ENCODE data around the gene HERC4.

HERC4 gene

GRCh38 chr10:67959839-67960476 lies 115.1 kb downstream of the HERC4 start:
- DNase-seq (ENCODE audit: low read depth): no peak

GRCh38 chr10:67955614-67956013 lies 119.5 kb downstream of the HERC4 start:
- DNase-seq (ENCODE audit: low read depth): no peak

- DNase-seq (ENCODE audit: low read depth): no peak
Measured at GRCh38 chr10:67943917-67944316, 131.2 kb downstream of the HERC4 start.

GRCh38 chr10:67936416-67936815 lies 138.7 kb downstream of the HERC4 start:
- DNase-seq (ENCODE audit: low read depth): no peak

- no peak for DNase-seq (ENCODE audit: low read depth)
Measured at GRCh38 chr10:67935223-67935622, 139.9 kb downstream of the HERC4 start.

- no peak for DNase-seq (ENCODE audit: low read depth)
Measured at GRCh38 chr10:67934336-67934735, 140.7 kb downstream of the HERC4 start.

GRCh38 chr10:67933199-67933598 lies 141.9 kb downstream of the HERC4 start:
- no peak for DNase-seq (ENCODE audit: low read depth)

GRCh38 chr10:67926951-67927350 lies 148.1 kb downstream of the HERC4 start:
- no peak for DNase-seq (ENCODE audit: low read depth)

- DNase-seq (ENCODE audit: low read depth): peak; percentile 21
Measured at GRCh38 chr10:67925449-67926005, 149.6 kb downstream of the HERC4 start.

- DNase-seq (ENCODE audit: low read depth): no peak
Measured at GRCh38 chr10:67924136-67924535, 150.9 kb downstream of the HERC4 start.

GRCh38 chr10:67923551-67923950 lies 151.5 kb downstream of the HERC4 start:
- peak; percentile 37 for DNase-seq (ENCODE audit: low read depth)

- no peak for DNase-seq (ENCODE audit: low read depth)
Measured at GRCh38 chr10:67921065-67921464, 154.0 kb downstream of the HERC4 start.

- DNase-seq (ENCODE audit: low read depth): no peak
Measured at GRCh38 chr10:67917679-67918078, 157.4 kb downstream of the HERC4 start.

GRCh38 chr10:67917169-67917568 lies 157.9 kb downstream of the HERC4 start:
- DNase-seq (ENCODE audit: low read depth): no peak

- no peak for DNase-seq (ENCODE audit: low read depth)
Measured at GRCh38 chr10:67914777-67915340, 160.2 kb downstream of the HERC4 start.

- DNase-seq (ENCODE audit: low read depth): no peak
Measured at GRCh38 chr10:67912331-67912946, 162.6 kb downstream of the HERC4 start.

GRCh38 chr10:67903581-67903980 lies 171.5 kb downstream of the HERC4 start:
- DNase-seq (ENCODE audit: low read depth): no peak

GRCh38 chr10:67893637-67894036 lies 181.4 kb downstream of the HERC4 start:
- DNase-seq (ENCODE audit: low read depth): no peak

- peak; percentile 54 for DNase-seq (ENCODE audit: low read depth)
Measured at GRCh38 chr10:67884842-67885670, 190.0 kb downstream of the HERC4 start.

GRCh38 chr10:67884313-67884841 lies 190.7 kb downstream of the HERC4 start, which contains the start of gene SIRT1:
SIRT1 (plus strand) TSS chr10:67884656; CDS start chr10:67884722, 66 bp downstream.
- peak; percentile 89 for DNase-seq (ENCODE audit: low read depth)

GRCh38 chr10:67883710-67884312 lies 191.3 kb downstream of the HERC4 start:
- DNase-seq (ENCODE audit: low read depth): peak; percentile 4

GRCh38 chr10:67878133-67878532 lies 196.9 kb downstream of the HERC4 start:
- DNase-seq (ENCODE audit: low read depth): no peak

Measured in stromal cell of bone marrow (primary cell).